ENCODE results near the gene SSB. TPM values are rescaled to one million over a fixed set of nuclear protein-coding genes. Genes with fewer than 3 reads are reported as not detected.

The SSB gene
- total RNA-seq, 1 donor from 2014 or later: 94.7 TPM

GRCh38 chr2:169775354-169775753, 23.3 kb upstream of the SSB start:
- no peak overlapping the region for H3K27ac Mint-ChIP-seq
- CTCF ChIA-PET: interaction anchor here (0.9 kb wide), 1 partner anchor 10 kb away, joined by 3 read pairs; no protein-coding TSS in a partner anchor
- no peak overlapping the region for H3K4me3 Mint-ChIP-seq
- H3K4me1 Mint-ChIP-seq: no peaks in the 10 kb centered on the region
- no peak for TF ChIP-seq CTCF (IDR thresholded peaks at IDR 0.05)
- intact Hi-C loops (cut with micrococcal nuclease): no loop called here
- DNase-seq (no peak), ATAC-seq (ENCODE audit: low read depth) (no peak)
- no peaks in the 10 kb centered on the region for H3K27me3 Mint-ChIP-seq
- H3K36me3 Mint-ChIP-seq (ENCODE audit: low read depth): no peaks in the 10 kb centered on the region
- POLR2A ChIA-PET: no interaction called here
- no peaks in the 10 kb centered on the region for H3K9me3 Mint-ChIP-seq

DNA sequence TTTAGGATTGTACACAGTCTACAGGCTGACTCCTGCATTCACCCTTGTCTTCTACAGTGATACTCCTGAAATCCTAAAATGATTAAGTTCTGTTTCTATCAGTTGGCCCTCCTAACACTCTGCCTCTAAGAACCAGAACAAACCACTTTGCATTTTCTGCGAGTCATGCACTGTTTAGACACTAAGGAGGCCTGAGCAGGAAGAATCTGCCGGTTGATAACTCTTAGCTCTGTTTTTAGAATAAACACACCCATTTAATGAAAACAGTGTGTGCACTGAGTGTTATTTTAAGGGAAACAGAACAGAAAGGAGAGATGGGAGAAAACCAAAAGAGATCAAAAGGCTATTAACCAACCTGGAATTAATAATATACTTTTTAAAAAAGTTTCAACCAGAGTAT, 22.9 kb upstream of the SSB start:
- H3K4me3 Mint-ChIP-seq: no peak overlapping the region
- H3K9me3 Mint-ChIP-seq: no peaks in the 10 kb centered on the region
- DNase-seq (no peak), ATAC-seq (ENCODE audit: low read depth) (no peak)
- TF ChIP-seq CTCF (IDR thresholded peaks at IDR 0.05): no peak
- intact Hi-C loops (cut with micrococcal nuclease): no loop called here
- no peaks in the 10 kb centered on the region for H3K36me3 Mint-ChIP-seq (ENCODE audit: low read depth)
- H3K4me1 Mint-ChIP-seq: no peaks in the 10 kb centered on the region
- no peaks in the 10 kb centered on the region for H3K27me3 Mint-ChIP-seq
- CTCF ChIA-PET: interaction anchor here (0.9 kb wide), 1 partner anchor 10 kb away, joined by 3 read pairs; no protein-coding TSS in a partner anchor
- POLR2A ChIA-PET: no interaction called here
- H3K27ac Mint-ChIP-seq: no peak overlapping the region

GRCh38 chr2:169776252-169776761, 22.4 kb upstream of the SSB start:
- intact Hi-C loops (cut with micrococcal nuclease): no loop called here
- DNase-seq (no peak), ATAC-seq (ENCODE audit: low read depth) (no peak)
- CTCF ChIA-PET: no interaction called here
- Mint-ChIP-seq H3K4me1 (no peaks in the 10 kb centered on the region), H3K4me3 (no peak overlapping the region), H3K9me3 (no peaks in the 10 kb centered on the region), H3K36me3 (ENCODE audit: low read depth) (no peaks in the 10 kb centered on the region), H3K27me3 (no peaks in the 10 kb centered on the region), H3K27ac (no peak overlapping the region)
- no peak for TF ChIP-seq CTCF (IDR thresholded peaks at IDR 0.05)
- POLR2A ChIA-PET: no interaction called here

DNA sequence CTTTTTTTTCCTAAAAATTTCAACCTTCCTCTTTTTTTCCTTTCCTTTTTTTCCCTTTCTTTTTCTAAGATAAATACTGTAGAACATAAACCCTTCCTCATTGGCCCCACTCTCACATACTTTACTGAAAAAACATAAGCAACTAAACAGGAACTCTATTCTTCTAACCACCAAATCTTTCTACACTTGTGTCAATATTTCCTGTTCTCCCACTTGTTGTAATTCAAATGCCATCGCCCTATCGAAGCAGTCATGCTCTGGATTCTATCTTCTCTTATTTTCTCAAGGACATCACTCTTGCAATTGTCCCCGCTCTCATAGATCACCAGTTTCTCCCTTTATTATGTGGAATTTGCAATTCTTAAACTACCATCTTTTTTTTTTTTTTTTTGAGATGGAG, 20.2 kb upstream of the SSB start:
- CTCF ChIA-PET: no interaction called here
- POLR2A ChIA-PET: no interaction called here
- intact Hi-C loops (cut with micrococcal nuclease): no loop called here
- Mint-ChIP-seq H3K27ac (no peak overlapping the region), H3K9me3 (no peaks in the 10 kb centered on the region), H3K4me1 (no peaks in the 10 kb centered on the region), H3K27me3 (peaks cover 4% of the 10 kb centered on the region), H3K4me3 (no peak overlapping the region), H3K36me3 (ENCODE audit: low read depth) (no peaks in the 10 kb centered on the region)
- DNase-seq (no peak), ATAC-seq (ENCODE audit: low read depth) (no peak)
- no peak for TF ChIP-seq CTCF (IDR thresholded peaks at IDR 0.05)

DNA sequence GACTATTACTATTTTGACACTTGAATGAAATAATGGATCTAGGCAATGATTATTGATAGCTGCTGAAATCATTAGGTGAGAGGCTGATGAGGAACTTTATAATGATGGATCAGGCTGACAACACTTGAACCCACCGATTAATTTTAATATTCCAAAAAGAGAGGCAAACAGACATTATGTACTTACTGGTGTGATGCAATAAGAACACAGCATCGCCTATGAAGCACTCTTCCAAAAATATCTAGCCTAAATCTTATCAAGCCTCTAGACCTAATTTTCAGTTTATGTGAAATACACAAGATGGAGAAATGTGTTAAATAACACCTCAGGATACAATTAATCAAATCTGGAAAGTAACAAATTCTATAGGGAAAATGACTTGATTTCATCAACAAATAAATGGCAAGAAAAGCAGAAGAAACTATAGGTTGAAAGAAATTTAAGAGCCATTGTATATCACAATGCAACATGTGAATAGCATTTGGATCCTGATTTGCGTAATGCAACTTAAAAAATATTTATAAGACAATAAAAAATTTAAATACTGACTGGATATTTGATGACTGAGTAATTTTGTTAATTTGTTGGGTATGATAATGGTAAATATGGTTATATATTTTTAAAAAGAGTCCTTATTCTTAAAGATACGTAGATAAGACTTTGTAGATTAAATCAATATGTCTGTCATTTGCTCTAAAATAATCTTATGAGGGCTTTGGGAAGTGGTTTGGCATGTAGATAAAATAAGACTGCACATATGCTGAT, 17.2 kb upstream of the SSB start:
- peaks cover 4% of the 10 kb centered on the region for H3K27me3 Mint-ChIP-seq
- ChIA-PET POLR2A (no interaction called here), CTCF (no interaction called here)
- no peak overlapping the region for H3K27ac Mint-ChIP-seq
- no peak overlapping the region for H3K4me3 Mint-ChIP-seq
- H3K36me3 Mint-ChIP-seq (ENCODE audit: low read depth): no peaks in the 10 kb centered on the region
- H3K9me3 Mint-ChIP-seq: no peaks in the 10 kb centered on the region
- TF ChIP-seq CTCF (IDR thresholded peaks at IDR 0.05): no peak
- DNase-seq (no peak), ATAC-seq (ENCODE audit: low read depth) (no peak)
- no peaks in the 10 kb centered on the region for H3K4me1 Mint-ChIP-seq
- intact Hi-C loops (cut with micrococcal nuclease): no loop called here
